GM12872 (cell line): ENCODE data around the gene PKNOX2.

Experiments
- CTCF ChIP-seq: IDR thresholded peaks from 3 replicates; pipeline ENCODE4 v1.5.1; 2011; ENCODE audit warnings: low read depth, mild to moderate bottlenecking, low read length, moderate library complexity; ENCODE audit not compliant: insufficient read depth

The PKNOX2 gene

DNA sequence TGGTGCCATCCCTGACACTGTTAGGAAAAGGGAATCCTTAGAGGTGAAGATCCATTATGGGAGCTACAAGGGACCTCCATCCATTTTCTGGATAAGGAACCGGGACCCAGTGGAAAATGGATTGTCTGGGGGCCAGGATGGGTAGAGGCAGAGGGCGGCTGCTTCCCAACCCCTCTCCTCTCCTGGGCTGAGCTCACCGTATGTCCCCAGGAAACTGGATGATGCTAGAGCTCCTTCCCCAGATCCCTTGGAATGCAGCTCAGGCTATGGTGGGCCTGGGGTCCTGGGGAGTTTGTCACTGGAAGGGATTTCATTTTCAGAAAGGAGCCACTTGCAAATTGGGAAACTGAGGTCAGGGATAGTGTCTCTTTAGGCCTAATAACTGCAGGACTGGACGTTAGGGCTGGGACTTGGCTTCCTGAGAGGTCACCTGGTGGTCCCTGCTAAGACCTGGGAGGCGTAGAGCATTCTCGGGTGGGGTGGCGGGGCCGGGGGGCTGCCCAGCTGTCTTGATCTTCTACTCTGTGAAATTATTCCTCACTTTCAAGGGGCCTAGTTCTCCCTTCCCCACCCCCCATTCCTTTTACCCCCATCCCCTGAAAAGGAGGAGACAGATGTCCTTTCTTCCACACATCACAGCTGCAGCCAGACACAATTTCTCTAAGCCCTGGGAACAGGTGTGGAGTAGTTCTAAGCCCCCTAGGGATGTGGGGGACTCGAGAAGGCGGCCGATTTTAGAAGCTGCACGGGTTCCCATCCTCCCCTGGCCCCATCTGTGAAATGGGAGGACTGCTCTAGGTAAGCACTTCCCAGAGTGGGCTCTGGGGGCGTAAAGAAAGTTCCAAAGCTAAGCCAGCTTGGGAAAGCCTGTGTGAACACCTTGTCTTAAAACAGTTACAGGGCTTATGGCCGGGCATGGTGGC, 99.8 kb downstream of the PKNOX2 start:
- TF ChIP-seq CTCF, result no peak

- no peak for TF ChIP-seq CTCF
Observed at GRCh38 chr11:125267548-125267947, 103.0 kb downstream of the PKNOX2 start.

DNA sequence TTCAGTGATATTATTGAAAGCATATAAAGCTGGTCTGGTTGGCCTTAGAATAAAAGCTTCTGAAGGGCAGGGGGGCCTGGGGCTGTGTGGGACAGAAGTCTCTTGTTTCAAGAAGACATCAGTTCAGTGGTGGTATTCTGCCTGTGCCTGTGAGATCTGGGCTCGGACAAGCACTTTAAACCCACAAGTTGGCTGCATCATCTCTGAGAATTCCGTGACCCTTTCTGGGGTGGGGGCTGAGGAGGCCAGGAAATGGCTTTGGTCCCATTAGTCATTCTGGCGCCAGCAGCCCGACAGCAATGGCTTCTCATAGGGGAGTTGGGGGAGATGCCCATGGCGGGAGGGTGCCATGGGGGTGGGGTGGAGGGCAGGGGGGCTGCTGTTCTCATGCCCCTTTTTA, 104.1 kb downstream of the PKNOX2 start:
- no peak for TF ChIP-seq CTCF

DNA sequence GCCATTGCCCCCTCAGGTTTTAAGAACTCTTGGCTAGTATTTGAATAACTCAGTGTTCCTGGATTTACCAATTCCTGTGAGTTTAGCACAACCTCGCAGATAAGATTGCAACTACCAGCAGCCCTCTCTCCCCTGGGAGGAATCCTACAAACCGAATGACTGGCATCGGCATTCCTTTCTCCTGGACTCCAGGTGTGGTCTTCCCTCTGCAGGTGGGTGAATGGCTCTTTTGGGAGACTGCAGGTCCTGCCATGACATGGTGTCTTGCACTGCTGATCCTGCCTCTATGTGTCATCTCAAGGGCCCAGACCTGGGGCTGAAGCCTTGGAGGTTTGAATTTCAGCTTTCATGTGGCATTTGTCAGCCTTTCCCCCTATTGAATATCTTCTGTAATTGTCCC, 105.6 kb downstream of the PKNOX2 start:
- TF ChIP-seq CTCF, result no peak

DNA sequence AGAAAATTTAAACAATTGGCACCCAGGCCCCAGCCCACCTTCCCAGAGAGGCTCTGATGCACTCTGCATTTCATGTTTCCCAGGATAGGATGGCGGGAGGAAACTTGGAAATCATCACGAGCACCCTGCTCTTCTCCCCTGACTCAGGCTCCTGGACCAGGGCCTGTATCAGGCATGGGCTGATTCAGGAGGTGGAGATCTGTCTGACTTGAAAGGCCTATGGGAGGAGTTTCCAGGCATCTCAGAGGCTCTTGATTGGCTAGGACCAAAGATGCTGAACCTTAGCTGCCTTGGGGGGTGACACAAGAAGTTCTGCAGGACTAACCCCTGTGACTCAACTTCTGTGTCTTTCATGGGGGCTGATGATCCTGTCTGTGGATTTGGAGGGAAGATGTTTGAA, 106.2 kb downstream of the PKNOX2 start:
- no peak for TF ChIP-seq CTCF

DNA sequence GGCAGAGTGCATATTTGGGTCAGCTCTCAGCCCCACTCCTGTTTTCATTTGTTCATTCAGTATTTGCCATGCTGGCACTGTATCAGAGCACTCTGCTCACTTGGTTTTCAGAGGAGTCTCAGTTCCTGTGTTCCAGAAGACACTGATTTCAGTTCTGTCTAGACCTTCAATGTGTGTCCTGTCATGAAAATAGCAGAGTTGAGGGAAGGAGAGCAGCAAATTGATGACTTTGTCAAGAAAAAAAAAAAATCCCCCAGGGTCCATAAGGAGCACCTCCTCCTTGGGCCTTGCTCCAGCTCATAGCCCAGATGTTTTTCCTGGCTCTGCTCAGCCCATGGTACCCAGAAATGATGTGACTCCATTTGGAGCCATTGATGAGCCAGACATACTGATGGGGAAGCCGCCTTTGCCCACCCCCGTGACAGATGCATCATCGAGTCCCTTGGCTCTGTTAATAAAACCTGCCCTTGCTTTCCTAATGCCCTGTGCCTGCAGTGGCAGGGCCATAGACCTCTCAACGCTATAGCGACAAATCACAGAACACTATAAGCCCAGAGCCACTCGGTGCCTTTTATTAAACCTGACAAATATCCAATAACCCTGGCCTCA, 107.0 kb downstream of the PKNOX2 start:
- no peak for TF ChIP-seq CTCF

- no peak for TF ChIP-seq CTCF
Observed at GRCh38 chr11:125272092-125272491, 107.5 kb downstream of the PKNOX2 start.
